HTR-8/SVneo (cell line): ENCODE measurements around the gene RFX2.
A peak's percentile ranks its signal among the peaks of the same experiment; 100 is the strongest.

Experiments used
- DNase-seq: peaks from one replicate; pipeline ENCODE4 v3.0.0; 2011; ENCODE audit warnings: low spot score, mixed read lengths; ENCODE audit not compliant: insufficient read length
- FAIRE-seq: peaks from 2 replicates; lab custom pipeline; 2011; peaks lifted over from hg19 to GRCh38; lab: Jason Lieb, UNC

RFX2 gene

DNA sequence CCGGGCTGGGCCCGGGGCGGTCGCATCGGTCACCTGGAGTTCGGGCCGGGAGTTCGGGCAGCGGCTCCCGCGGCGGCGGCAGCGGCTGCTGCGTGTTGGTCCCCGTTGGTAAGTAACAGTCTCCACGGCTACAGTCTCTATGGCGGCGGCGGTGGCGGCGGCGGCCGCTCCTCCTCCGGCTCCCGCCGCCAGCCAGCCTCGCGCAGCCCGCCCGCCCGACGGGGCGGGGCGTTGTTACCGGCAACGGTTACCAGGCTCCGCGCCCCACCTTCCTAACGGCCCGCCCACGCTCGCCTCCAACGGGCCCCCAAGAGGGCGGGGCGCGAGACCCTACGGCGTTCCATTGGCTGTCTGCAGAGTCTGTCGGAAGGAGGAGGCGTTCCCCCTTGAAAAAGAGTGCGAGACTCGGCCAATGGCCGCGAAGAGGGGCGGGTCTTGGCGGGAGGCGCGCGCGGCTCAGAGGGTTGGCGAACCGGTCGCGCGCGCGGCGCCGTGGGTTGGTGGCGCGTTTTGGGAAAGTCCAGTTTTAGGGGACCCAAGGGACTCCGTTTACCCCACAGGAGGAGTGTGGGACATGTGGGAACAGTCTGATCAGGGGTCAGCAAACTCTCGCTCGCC lies at the start of gene RFX2:
Gene RFX2 (minus strand): TSS at position 141 of the 618 bp plus-strand sequence. CDS start 63,004 bp downstream, outside the sequence.
- FAIRE-seq (peak; percentile 81), DNase-seq (peak; percentile 93)

DNA sequence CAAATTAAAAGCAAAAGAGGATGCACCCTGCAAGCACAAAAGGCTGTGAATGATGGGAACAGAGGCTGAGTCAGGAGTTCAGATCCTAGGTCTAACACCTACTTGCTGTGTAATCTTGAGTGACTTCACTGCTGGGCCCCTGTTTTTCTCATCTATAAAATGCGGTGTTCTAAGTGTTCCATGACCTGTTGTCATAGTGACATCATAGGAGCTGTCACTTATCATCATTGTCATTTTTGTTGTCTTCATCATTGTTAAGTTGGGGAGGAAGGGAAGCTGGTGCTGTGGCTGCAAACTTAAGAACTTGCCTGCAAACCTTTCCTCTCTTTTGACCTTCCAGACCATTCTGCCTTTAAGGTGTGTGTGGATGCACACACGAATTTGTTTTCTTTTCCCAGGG lies 45.7 kb upstream of the RFX2 start:
- DNase-seq (no peak), FAIRE-seq (no peak)

DNA sequence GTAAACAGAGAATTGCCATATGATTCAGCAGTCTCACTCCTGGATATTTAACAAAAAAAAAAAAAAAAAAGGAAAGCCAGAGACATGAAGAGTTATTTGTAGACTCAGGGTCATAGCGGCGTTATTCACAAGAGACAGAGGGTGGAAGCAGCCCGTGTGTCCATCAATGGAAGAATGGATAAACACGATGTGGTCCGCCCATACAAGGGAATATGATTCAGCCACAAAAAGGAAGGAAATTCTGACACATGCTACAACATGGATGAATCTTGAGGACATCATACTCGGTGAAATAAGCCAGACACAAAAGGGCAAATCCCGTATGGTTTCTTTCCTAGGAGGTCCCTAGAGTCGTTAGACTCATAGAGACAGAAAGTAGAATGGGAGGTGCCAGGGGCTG lies 40.0 kb upstream of the RFX2 start:
- no peak for FAIRE-seq
- no peak for DNase-seq

GRCh38 chr19:6141217-6141616 lies 30.9 kb upstream of the RFX2 start:
- DNase-seq (no peak), FAIRE-seq (no peak)

DNA sequence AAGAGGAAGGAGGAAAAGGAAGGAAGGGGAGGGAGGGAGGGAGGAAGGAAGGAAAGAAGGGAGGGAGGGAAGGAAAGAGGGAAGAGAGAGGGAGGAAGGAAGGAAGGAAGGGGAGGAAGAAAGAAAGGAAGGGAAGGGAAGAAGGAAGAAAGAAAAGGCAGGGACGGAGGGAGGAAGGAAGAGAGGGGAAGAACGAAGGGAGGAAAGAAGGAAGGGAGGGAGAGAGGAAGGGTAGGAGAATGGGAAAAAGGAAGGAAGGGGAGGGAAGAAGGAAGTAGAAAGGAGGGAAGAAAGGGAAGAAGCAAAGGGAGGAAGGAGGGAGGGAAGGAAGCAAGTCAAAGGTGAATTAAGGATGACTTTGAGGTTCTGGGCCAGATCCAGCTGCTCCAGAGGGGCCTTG lies 28.2 kb upstream of the RFX2 start:
- FAIRE-seq = no peak
- DNase-seq = no peak

- DNase-seq (no peak), FAIRE-seq (no peak)
Observed at GRCh38 chr19:6138066-6138465, 27.8 kb upstream of the RFX2 start.

GRCh38 chr19:6133231-6133630 lies 22.9 kb upstream of the RFX2 start:
- FAIRE-seq = no peak
- DNase-seq = no peak

- DNase-seq (no peak), FAIRE-seq (peak; percentile 89)
Observed at GRCh38 chr19:6132482-6132881, 22.2 kb upstream of the RFX2 start.

DNA sequence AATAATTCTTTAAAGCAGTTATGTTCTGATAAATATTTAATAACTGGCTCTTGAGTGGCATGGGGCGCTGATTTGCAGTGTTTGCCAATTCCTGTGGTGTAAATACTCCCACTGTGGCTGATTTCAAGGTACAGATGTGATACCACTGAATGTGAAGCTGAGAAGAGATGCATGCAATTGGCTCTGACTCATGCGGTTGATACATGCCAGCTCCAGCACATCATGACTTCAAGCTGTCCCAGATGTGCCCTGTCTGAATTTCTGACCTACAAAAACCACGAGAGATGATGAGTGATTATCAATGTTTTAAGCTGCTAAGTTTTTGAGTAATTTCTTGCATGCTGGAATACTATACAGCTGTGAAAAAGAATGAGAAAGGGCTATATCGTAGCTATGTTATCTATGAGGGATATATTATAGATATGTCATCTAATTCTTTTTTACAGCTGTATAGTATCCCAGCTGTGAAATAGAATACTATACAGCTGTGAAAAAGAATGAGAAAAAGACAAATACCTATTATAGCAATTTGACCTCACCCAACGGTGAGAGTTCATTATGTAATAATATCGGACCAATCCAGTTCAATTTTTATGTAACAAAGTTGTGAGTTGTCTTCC lies 17.5 kb upstream of the RFX2 start:
- no peak for DNase-seq
- FAIRE-seq = no peak

- FAIRE-seq (no peak), DNase-seq (peak; percentile 74)
Observed at GRCh38 chr19:6126335-6126974, 16.2 kb upstream of the RFX2 start.

GRCh38 chr19:6125571-6125989 lies 15.3 kb upstream of the RFX2 start:
- FAIRE-seq (no peak), DNase-seq (peak; percentile 56)

GRCh38 chr19:6119031-6119430 lies 8.7 kb upstream of the RFX2 start:
- FAIRE-seq (no peak), DNase-seq (no peak)

- FAIRE-seq (no peak), DNase-seq (no peak)
Observed at GRCh38 chr19:6118043-6118442, 7.7 kb upstream of the RFX2 start.

DNA sequence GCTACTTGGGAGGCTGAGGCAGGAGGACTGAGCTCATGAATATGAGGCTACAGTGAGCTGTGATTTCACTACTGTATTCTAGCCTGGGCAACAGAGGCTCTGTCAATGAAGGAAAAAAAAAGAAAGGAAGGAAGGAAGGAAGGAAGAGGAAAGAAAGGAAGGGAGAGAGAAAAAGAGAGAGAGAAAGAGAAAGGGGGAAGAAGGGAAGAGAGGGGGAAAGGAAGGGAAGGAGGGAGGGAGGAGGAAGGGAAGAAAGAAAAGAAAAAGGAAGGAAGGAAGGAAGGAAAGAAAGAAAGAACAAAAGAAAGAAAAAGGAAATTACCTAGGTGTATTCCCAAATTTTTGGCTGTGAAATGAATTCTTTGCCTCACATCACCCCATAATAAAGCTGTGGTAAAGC lies 7.2 kb upstream of the RFX2 start:
- FAIRE-seq (no peak), DNase-seq (no peak)

- FAIRE-seq = no peak
Observed at GRCh38 chr19:6116749-6117430, 6.6 kb upstream of the RFX2 start.

GRCh38 chr19:6115992-6116391 lies 5.7 kb upstream of the RFX2 start:
- DNase-seq (no peak), FAIRE-seq (no peak)

More at GRCh38 chr19:6116749-6117430, 6.6 kb upstream of the RFX2 start:
- DNase-seq = no peak

DNA sequence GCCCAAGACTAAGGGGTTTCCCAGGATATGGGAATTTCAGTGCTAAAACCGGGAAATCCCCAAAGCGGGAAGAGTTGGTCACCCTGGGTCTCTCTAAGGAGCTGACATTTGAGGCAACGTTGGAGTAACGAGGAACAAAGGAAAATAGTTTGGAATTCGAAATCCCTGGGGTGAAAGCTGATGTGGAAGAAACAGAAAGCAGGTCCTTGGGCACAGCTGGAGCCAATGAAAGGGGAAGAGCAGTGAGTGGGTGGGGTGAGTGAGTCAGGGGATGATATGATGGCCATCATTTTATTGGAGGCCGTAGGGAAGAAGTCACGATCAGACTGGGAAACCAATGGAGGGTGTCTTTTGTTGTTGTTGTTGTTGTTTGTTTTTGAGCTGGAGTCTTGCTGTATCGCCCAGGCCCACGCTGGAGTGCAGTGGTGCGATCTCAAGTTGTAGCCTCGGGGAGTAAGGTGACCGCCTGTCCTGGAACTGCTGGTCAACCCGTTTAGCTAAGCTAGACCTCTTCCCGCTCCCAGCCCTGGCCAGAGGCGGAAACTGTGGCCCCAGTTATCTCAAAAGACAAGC lies 3.4 kb upstream of the RFX2 start:
- FAIRE-seq = no peak
- DNase-seq = no peak

DNA sequence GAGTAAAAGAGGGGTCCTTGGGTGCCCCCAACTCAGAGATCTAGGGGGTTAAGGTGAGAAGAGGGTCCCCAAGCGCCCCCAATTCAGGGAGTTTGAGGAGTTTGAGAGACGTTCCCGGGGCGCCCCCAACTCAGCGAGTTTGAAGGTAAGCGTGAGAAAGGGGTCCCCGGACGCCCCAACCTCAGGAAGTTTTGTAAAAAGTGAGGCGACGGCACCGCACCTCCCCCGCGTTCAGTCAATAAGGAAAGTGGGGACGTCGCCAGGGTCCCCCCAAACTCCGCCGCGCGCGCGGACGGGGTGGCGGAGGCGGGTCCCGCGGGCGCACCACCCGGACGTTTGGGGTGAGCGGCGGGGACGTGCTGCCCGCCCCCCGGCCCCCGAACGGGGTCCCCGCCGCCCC lies 353 bp downstream of the RFX2 start:
- FAIRE-seq = no peak

GRCh38 chr19:6108721-6109633 lies 1.3 kb downstream of the RFX2 start:
- FAIRE-seq (no peak), DNase-seq (no peak)

More for the DNA sequence above, 353 bp downstream of the RFX2 start:
- no peak for DNase-seq
